A172 (cell line): ENCODE results near the gene SMR3A. TPM values are rescaled to one million over a fixed set of nuclear protein-coding genes. Genes with fewer than 3 reads are reported as not detected.

Experiments used
- DNase-seq: peaks from one replicate; pipeline ENCODE4 v3.0.0-alpha.2; 2015; ENCODE audit warnings: low spot score
- total RNA-seq: library from RNA; depleted of rRNA; stranded (reverse); fragments of >200 nt; shearing (Covaris generic); gene quantifications from 2 replicates; pipeline ENCODE4 v1.2.3, GENCODE V29; 2014; rRNA removed

Gene SMR3A
- total RNA-seq = not detected in 2 replicates

DNA sequence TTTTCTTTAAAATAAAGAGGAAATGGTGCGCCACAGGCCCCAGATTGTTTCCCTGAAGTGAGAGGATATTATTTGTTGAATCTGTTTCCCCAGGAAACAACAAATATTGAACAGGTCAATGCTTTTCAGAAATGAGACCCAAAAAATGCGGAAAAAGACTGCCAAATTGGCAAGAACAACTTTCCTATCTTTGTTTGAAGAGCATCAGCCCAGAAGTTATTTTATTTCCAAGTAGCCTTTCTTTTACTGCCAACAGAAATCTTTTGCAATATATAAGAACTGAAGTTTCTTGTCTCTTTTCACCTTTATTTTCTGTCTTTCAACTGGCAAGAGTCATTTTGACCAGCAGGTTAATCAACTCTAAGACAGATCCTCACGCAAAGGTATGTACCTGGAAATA is at the start of gene SMR3A:
Gene SMR3A (plus strand): TSS at position 301 of the 400 bp plus-strand sequence. CDS start 1,356 bp downstream, outside the sequence.
- DNase-seq = no peak

DNA sequence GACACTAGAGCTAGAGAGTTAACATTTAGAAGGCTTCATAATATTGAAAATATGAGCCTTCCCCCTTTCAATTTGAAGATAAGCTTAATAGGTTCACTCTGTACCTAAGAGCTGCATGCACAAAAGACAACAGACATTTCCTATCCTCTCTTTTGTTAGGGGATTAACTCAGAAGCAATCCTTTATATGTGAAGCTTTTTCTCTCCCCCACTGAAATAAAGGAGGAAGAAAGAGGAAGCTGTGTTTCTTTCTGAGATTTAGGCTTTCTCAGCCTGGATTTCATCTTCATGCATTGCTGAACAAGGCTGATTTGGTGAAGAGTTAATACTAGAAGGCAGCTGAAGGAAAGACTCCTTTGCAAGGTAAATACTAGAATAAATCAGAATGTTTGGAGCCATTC is 46.8 kb upstream of the SMR3A start:
- DNase-seq = no peak

GRCh38 chr4:70315928-70316327 is 44.6 kb upstream of the SMR3A start:
- no peak for DNase-seq

- no peak for DNase-seq
These were observed 34.5 kb upstream of the SMR3A start for GRCh38 chr4:70326052-70326451.

DNA sequence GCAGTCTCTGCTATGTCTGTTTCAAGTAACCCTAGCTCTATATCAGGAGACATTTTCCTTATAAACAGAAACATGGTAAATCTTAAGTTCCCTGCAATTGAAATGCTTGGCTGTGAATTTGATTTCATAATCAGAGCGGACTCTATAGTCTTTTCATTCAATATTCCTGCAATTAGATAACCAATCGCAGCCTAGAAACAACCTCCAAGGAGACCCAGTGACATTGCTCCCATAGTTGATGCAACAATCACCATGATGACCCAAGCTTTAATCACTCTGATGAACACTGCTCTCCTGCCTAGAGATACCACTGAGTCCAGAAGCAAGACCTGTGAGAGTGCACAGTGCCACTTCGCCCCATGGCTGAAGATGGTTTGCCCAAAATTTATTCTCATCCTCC is 25.9 kb upstream of the SMR3A start, which contains the start of gene CABS1:
Gene CABS1 (plus strand): TSS at position 301 of the 400 bp plus-strand sequence. CDS start 59 bp downstream, at position 360.
- no peak for DNase-seq

DNA sequence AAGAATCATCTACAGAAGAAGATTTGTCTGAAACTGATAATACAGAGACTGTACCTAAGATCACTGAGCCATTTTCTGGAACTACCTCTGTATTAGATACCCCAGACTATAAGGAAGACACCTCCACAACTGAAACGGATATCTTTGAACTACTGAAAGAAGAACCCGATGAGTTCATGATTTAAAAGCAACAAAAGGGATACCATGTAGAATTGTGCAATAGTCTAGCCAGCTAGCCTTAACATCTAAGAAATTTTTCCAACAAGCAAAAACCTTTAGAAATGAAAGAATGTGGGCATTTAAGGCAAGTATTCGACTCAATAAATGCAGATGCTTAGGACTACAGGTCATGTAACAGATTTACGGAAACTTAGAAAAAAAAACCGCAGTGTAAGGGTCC is 24.5 kb upstream of the SMR3A start:
- DNase-seq = no peak

GRCh38 chr4:70337886-70338420 is 22.6 kb upstream of the SMR3A start:
- no peak for DNase-seq

- no peak for DNase-seq
These were observed 4.4 kb upstream of the SMR3A start for GRCh38 chr4:70356185-70356584.

DNA sequence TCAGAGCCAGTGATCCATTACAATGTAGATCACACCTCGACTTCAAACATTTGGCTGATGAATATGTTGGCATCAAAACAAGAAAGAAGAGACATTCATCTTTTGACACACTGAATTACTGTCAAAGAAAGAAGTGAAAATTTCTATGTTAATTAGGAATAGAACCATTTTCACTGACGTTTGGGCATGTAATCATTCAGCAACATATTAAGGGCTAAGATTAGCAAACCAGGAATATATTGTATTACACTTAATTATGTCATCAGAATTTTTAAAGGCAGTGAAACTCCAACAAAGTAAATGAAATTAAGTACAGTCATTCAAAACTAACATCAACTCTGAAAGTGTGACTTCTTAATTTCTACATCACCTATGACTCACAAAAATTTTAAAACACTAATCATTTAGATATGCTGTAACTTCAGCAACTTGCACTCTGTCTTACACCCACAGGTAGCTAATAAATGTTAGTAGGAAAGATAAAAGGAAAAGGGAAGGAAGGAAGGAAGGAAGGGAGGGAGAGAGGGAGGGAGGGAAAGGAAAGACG is 1.4 kb upstream of the SMR3A start:
- DNase-seq = no peak

- DNase-seq = no peak
These were observed 3.4 kb downstream of the SMR3A start for GRCh38 chr4:70364002-70364401.

DNA sequence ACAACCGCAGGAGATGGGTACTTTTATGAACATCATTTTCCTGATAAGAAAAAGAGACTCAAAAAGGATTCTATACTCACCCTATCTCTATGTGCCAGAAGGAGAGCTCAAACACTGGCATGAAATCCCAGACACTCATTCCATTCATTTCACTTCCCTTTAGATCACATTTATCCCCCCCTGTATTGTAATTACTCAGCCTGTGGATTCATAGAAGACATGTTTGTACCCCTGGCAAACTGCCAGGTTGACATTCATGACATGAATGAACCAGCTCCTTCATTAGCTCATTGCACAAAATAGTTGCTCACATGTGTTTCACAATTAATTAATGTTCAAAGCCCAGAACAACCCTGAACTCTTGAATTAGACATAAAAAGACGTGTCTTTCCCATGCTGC is 4.9 kb downstream of the SMR3A start:
- no peak for DNase-seq

- no peak for DNase-seq
These were observed 7.3 kb downstream of the SMR3A start for GRCh38 chr4:70367813-70368212.

DNA sequence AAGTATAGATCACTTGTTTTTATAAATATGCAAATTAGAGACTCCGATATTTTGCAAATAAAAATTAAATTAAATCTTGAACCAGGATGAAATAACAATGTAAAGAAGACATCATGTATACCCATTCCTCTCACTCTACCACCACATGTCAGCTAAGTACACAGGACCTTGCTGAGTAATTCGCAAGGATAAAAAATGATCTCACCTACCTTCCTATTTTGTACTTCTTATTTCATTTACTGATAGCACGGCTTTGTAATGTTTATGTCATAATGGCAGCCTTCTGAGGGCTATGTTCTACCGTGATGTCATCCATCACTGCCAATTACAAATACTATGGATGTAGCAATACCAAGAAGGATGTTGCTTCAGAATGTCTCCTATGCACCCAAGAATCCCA is 11.4 kb downstream of the SMR3A start:
- DNase-seq = no peak

DNA sequence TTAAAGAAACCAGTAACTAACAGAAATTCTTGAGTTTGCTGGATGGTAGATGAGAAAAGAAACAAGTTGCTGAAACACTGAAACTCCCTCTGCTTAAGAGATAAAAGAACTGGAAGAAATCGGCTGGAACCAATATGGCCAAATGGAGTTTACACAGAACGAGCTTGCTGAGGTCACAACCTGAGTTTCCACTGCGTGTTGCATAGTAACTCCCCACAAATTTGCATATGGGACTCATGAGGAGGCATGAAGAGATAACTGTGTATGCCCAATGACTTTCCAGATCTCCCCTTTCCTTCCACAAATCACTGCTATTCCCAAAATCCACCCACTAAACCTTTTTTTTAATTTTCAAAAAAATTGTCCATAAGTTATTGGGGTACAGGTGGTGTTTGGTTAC is 12.2 kb downstream of the SMR3A start:
- no peak for DNase-seq

DNA sequence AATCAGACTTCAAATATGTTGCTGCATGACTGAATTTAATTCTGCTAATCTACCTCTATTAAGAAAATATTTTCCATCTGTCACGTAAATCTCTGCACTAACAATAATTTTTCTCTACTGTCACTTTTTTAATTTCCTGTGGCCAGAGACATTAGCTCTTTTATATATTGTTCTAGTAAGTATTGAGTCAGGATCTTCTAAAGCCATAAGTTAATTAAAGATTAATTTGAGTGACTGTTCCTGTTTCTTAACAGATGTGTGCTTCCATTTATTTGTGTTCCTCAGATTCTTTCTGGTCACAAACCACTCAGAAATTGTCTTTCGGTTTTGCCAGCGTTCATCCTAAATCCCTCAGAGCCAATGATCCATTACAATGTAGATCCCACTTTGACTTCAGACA is 20.0 kb downstream of the SMR3A start:
- DNase-seq = no peak

- no peak for DNase-seq
These were observed 22.2 kb downstream of the SMR3A start, which contains the start of gene SMR3B for GRCh38 chr4:70382691-70383181. TSS of gene SMR3B (plus strand) at chr4:70383131. CDS start at chr4:70384511, 1,380 bp downstream.

DNA sequence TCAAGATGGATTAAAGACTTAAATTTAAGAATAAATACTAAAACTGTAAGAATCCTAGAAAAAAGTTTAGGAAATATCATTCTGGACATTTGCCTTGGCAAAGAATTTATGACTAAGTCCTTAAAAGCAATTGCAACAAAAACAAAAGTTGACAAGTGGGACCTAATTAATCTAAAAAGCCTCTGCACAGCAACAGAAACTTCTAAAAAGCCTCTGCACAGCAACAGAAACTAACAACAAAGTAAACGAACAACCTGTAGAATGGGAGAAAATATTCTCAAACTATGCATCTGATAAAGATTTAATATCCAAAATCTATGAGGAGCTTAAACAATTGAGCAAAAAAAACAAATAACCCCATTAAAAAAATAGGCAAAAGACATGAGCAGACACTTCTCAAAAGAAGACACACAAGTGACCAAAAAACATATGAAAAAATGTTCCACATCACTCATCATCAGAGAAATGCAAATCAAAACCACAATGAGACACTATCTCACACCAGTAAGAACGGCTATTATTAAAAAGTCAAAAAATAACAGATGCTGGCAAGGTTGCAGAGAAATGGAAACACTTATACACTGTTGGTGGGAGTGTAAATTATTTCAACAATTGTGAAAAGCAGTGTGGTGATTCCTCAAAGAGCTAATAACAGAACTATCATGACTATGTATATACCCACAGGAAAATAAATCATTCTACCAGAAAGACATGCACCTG is 31.7 kb downstream of the SMR3A start:
- no peak for DNase-seq

- no peak for DNase-seq
These were observed 37.0 kb downstream of the SMR3A start, which contains the start of gene OPRPN for GRCh38 chr4:70397580-70397979. TSS of gene OPRPN (plus strand) at chr4:70397940. CDS start at chr4:70399286, 1,346 bp downstream.

DNA sequence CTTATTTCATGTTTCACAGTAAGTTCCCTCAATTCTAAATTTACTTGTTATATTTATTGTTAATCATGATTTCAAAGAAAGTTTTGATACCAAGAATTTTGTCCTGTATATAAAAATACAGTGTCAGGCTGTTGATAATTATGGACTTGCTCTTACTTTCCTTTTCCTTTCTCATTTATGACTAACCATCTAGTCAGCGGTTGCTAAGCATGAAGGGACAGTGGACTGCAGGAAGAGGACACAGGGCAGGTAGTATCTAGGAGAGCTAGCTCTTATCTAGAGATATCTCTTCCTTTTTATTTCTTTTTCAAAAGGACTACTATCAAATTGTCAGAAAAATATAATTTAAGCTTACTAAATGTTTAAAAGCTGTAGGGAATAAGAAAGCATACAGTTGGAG is 38.8 kb downstream of the SMR3A start:
- DNase-seq = peak; percentile 11

DNA sequence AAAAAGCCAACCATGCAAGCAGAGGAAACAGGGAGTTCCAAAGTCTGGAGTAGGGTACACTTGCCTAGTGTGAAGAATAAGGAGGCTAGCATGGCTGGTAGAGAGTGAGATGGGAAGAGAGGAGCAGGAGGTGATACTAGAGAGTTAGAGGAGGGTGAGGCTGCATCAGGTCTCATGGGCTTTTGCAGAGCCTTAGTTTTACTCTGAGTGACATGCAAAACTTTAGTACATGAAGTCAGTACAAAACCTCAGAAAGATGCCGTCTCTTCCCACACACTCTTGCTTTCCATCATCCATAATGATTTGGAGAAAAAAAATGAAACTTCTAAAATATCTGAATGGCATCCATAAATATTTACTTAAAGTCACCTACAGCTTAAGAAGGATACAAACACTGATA is 42.2 kb downstream of the SMR3A start:
- no peak for DNase-seq

DNA sequence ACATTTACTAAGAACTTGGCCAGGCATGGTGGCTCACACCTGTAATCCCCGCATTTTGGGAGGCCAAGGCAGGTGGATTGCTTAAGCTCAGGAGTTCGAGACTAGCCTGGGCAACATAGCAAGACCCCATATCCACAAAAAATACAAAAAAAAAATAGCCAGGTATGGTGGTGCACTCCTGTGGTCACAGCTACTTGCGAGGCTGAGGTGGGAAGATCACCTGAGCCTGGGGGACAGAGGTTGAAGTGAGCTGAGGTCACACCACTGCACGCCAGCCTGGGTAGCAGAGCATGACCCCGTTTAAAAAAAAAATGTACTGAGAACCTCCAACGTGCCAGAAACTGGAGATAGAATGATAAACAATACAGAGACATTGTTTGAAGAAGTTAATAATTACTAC is 45.2 kb downstream of the SMR3A start:
- no peak for DNase-seq
